Fibroblast of skin of right biceps (primary cell): Measurements from ENCODE around the gene ZNG1A.
"Not testable (repeated sequence)": the region's sequence is repeated elsewhere in the genome, so short reads cannot be mapped to it uniquely, and the experiment has no call there.

Source experiments
- DNase-seq: peaks from one replicate; pipeline ENCODE4 v3.0.0-alpha.2; 2013

Gene ZNG1A

GRCh38 chr9:169757-170156 is 9.1 kb downstream of the ZNG1A start:
- DNase-seq = not testable (repeated sequence)

DNA sequence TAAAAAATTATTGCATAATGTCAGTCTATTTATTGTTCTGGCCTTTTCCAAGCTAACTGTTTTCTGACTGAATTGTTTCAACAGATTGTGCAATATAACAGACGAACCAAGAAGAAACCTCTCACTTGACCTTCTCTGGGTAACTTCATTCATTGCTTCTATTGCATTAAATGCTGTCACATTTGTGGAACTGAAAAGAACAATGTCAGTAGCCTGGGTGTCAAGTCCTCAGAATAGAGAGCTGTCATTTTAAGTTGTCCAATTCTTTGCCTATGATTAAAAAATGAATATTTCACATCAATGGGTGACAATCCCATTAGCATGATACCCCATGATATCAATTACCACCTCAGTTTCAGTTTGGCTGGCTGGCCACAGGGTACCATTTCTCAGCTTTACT is 19.0 kb downstream of the ZNG1A start:
- not testable (repeated sequence) for DNase-seq

- not testable (repeated sequence) for DNase-seq
These were observed 27.7 kb downstream of the ZNG1A start for GRCh38 chr9:151173-151572.

GRCh38 chr9:139880-140279 is 39.0 kb downstream of the ZNG1A start:
- not testable (repeated sequence) for DNase-seq

DNA sequence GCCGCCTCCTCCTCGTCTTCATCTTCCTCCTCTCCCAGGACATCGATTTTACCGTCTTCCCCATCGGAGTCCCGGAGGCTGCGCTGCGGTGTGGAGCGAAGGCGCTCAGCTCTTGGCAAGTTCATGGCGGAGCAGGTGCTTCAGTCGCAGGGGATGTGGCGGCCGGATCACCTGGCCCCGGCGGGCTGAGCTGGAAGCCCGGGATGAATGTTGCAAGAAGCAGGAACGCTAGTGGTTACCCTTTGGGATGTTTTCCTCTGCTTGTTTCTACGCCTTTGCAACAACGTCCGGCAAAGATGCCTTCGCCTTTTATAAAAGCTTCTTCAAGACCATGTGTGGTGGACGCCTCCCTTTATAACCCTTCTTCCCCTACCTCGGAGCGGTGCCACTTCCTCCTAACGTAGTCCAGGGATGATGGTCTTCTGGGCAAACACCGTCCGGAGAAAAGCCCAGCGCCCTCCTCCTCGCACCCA is 60.8 kb downstream of the ZNG1A start, which contains the start of gene FOXD4:
TSS of gene FOXD4 (minus strand) at position 423 of the 473 bp plus-strand sequence. CDS start at position 125, 298 bp downstream.
- not testable (repeated sequence) for DNase-seq

- not testable (repeated sequence) for DNase-seq
These were observed 61.5 kb downstream of the ZNG1A start for GRCh38 chr9:117144-117994.

DNA sequence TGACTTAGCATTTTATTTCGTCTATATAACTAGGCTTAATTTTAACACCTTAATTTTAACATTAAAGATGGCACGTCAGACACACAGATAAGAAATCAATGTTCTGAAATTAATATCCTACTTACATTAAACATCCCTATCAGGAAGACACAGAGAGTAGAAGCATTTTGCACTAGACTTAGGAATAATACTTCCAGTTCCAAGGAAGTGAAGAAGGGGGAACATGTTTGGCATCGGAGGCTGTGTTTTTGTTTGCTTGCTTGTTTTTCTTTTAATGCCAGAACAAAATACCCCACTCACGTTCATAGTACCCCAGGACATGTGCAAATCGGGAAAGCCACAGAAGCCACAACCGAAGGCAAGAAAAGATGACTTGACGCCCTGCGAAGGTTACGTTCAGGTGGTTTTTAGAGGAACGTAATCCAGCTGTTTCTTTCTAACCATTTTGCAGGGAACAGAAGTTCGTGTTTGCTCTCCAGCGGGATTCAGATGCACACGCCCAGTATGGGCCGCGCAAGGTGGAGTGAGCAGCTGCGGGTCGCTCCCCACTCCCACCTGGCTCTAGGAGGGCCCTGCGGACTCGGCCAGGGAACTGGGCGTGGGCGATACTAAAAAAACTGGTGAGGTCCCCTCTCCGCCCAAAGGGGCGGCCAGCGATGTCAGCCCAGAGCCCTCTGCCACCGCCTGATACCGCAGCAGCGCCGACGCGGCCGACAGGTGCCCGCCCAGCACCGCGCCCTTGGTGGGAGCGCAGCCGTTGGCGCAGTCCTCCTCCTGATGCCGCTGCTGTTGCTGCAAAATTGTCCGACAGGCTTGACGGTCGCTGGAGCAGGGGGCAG is 62.4 kb downstream of the ZNG1A start:
- not testable (repeated sequence) for DNase-seq

GRCh38 chr9:115118-115451 is 63.8 kb downstream of the ZNG1A start:
- not testable (repeated sequence) for DNase-seq

- not testable (repeated sequence) for DNase-seq
These were observed 64.4 kb downstream of the ZNG1A start for GRCh38 chr9:114267-115117.

GRCh38 chr9:113468-114266 is 65.2 kb downstream of the ZNG1A start:
- DNase-seq = peak; percentile 7

- not testable (repeated sequence) for DNase-seq
These were observed 66.0 kb downstream of the ZNG1A start for GRCh38 chr9:112589-113467.

- not testable (repeated sequence) for DNase-seq
These were observed 68.2 kb downstream of the ZNG1A start for GRCh38 chr9:110672-111071.

GRCh38 chr9:109540-109939 is 69.3 kb downstream of the ZNG1A start:
- not testable (repeated sequence) for DNase-seq

- not testable (repeated sequence) for DNase-seq
These were observed 69.9 kb downstream of the ZNG1A start for GRCh38 chr9:108742-109495.

DNA sequence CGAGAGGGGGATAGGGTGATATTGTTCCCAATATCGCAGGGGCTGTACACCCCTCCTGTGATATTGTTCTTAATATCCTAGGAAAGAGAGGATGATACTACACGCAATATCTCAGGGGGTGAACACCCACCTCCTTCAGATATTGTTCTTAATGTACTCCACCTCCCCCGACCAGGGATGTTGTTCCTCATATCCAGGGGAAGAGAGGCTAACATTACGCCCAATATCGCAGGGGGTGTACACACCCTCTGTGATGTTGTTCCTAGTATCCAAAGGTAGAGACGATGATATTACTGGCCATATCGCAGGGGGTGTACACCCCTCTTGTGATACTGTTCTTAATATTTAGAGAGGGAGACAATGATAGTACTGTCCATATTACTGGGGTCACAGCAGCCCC is 72.9 kb downstream of the ZNG1A start:
- not testable (repeated sequence) for DNase-seq

- not testable (repeated sequence) for DNase-seq
These were observed 78.4 kb downstream of the ZNG1A start for GRCh38 chr9:100430-100829.

DNA sequence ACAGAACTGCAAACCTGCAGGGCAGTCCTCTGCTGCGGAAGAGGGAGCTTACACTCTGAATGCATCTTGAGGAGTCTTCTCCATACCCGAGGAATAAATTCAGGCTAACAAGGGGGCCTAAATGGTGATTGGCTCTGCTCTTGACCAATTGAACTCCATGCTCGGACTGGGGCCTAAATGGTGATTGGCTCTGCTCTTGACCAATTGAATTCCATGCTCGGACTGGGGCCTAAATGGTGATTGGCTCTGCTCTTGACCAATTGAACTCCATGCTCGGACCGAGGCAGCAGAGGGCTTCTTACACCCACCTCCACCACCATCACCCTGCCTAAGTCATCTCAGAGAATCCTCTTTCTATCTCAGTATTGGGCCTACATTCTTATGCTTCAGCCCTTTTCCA is 79.0 kb downstream of the ZNG1A start:
- DNase-seq = not testable (repeated sequence)

DNA sequence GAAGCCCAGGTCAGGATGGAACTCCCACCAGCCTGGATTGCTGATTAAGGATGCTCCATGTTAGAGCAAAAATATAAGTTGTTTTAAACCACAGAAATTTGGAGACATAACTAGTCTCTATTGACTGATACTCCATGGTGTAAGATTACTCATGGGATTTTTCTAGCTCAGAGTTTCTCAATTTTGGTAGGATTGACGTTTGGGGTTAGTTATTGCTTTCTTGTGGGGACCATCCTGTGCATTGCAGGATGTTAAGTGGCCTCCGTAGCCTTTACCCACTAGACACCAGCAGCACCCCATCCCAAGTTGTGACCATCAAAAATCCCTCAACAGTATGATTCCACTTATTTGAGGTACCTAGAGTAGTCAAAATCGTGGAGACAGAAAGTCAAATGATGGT is 80.1 kb downstream of the ZNG1A start:
- not testable (repeated sequence) for DNase-seq

DNA sequence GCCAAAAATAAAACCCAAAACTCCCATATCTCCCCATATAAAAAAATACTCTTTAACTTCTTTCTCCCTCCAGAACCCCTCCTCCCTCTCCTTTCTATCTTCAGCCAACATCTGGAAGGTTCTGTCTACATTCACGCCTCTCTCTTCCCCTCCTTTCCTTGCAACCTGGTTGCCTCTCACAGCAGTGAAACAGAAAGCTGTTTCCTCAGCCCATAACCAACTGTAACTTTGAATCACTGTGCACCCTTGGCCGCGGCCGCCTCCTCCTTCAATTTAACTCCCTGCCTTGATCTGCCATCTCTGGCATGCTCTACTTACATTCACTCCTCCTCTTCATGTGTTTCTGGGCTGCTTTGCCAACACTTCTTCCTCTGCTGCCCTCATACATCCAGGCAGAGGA is 83.9 kb downstream of the ZNG1A start:
- not testable (repeated sequence) for DNase-seq

GRCh38 chr9:94323-94722 is 84.5 kb downstream of the ZNG1A start:
- not testable (repeated sequence) for DNase-seq
